ENCODE data around the gene SETD9.

SETD9 gene

DNA sequence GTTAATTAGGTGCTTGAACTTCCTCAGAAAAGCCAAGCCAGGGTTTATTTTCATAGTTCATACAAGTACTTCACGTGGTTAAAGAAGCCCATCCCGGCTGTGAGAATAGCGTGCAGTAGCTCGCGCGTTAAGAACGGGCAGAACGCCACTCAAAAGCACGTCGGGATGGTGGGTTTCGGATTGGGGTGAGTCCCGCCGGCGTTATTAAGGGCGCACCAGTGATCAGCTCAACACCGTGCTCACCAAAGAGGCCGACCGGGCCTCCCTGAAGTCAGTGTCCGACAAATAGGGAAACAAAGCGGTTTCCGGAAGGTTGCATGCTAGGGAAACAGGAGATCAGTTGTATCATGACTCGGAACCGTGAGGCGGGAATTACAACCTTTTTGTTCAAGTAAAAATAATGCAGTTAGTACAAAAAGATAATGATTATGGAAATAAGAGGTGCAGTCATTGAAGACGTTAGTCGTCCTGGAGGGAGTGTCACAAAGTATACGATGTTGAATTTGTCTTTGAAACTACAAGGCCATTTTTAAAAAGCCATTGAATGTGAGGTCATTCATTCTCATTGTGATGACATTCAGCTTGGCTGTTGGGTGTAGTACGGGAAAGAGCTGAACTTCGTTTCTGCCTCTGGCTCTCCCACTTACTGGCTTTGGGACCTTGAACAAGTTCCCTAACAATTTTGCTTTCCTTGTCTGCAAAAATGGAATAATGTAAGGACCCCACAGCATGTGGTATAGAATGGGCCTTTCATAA lies 992 bp downstream of the SETD9 start:
- peak; percentile 31 for DNase-seq (ENCODE audit: low read depth)
- H3K4me3 ChIP-seq (ENCODE audit: low read depth, low read length), result peak overlapping the region; percentile 84
- TF ChIP-seq CTCF (IDR thresholded peaks at IDR 0.05; ENCODE audit: low read depth, low read length, missing control alignments), result no peak

- no peak overlapping the region for H3K4me3 ChIP-seq (ENCODE audit: low read depth, low read length)
- no peak for TF ChIP-seq CTCF (IDR thresholded peaks at IDR 0.05; ENCODE audit: low read depth, low read length, missing control alignments)
- no peak for DNase-seq (ENCODE audit: low read depth)
Measured at GRCh38 chr5:56913766-56914165, 4.4 kb downstream of the SETD9 start.

DNA sequence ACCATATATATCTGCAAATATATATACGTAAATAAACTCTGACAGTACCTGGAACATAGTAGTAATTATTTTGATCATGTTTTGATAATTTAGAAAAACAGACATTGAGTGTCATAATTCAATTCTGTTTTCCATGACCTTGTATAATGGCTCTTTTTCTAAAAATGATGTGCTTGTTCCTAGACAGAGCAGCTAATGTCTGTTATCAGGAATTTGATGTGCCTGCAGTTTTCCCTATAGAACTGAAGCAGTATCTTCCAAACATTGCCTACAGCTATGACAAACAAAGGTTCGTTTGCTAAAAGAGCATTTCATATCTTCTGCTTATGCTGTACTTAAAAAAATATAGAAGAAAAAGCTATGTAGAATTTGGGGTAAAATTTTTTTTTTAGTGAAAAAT lies 5.3 kb downstream of the SETD9 start:
- H3K4me3 ChIP-seq (ENCODE audit: low read depth, low read length), result no peak overlapping the region
- TF ChIP-seq CTCF (IDR thresholded peaks at IDR 0.05; ENCODE audit: low read depth, low read length, missing control alignments), result no peak
- DNase-seq (ENCODE audit: low read depth), result no peak

DNA sequence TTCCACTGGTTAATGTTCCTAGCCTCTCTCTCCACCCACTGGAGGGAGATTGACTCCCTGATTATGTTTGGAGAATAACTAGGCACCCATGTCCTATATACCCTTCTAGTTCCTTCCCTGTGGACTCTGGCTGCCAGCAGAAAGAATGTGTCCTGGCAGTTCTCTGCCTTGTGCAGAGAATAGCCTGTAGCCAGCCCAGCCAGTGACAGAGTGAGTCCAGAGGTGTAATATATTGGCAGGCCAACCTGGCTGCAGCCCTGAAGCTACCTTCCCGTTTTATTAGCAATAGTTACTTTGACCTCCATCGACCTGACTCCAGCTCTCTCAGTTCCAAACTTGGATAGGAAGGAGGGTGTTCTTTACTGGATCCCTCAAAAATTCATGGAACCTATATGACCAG lies 8.1 kb downstream of the SETD9 start:
- H3K4me3 ChIP-seq (ENCODE audit: low read depth, low read length), result no peak overlapping the region
- no peak for TF ChIP-seq CTCF (IDR thresholded peaks at IDR 0.05; ENCODE audit: low read depth, low read length, missing control alignments)
- DNase-seq (ENCODE audit: low read depth), result no peak

GRCh38 chr5:56918054-56918453 lies 8.7 kb downstream of the SETD9 start:
- DNase-seq (ENCODE audit: low read depth), result no peak
- TF ChIP-seq CTCF (IDR thresholded peaks at IDR 0.05; ENCODE audit: low read depth, low read length, missing control alignments), result no peak
- no peak overlapping the region for H3K4me3 ChIP-seq (ENCODE audit: low read depth, low read length)

GRCh38 chr5:56919942-56920662 lies 10.7 kb downstream of the SETD9 start:
- no peak for DNase-seq (ENCODE audit: low read depth)
- no peak for TF ChIP-seq CTCF (IDR thresholded peaks at IDR 0.05; ENCODE audit: low read depth, low read length, missing control alignments)
- H3K4me3 ChIP-seq (ENCODE audit: low read depth, low read length), result no peak overlapping the region

Measured in GM12864 (cell line).